Measurements from ENCODE around the gene KLHL29. TPM values are rescaled to one million over a fixed set of nuclear protein-coding genes. Genes with fewer than 3 reads are reported as not detected.

KLHL29 gene
- total and polyA plus RNA-seq, 2 donors (not counting 3 experiments of a cell fraction or from before 2014, with no cell fraction given): 4.6 to 12.7 TPM

- H3K4me1 ChIP-seq (ENCODE audit: control insufficient read depth, extremely low read depth, insufficient read depth, low read length): peaks cover 16% of the 10 kb centered on the region
- dilution Hi-C loops (cut with MboI; ENCODE audit: extremely low pct_ligation_motif_present, low sequenced_read_pairs): no loop called here
- no peak for TF ChIP-seq POLR2AphosphoS5 (IDR thresholded peaks at IDR 0.05; ENCODE audit: insufficient read depth, low read depth, low read length)
- no peak for TF ChIP-seq FOS (IDR thresholded peaks at IDR 0.05; ENCODE audit: borderline replicate concordance, insufficient read depth, low read length)
- no peak for TF ChIP-seq GATA2 (IDR thresholded peaks at IDR 0.05; ENCODE audit: insufficient read depth, insufficient read length, low read depth, low read length)
- TF ChIP-seq, protein P1, sequence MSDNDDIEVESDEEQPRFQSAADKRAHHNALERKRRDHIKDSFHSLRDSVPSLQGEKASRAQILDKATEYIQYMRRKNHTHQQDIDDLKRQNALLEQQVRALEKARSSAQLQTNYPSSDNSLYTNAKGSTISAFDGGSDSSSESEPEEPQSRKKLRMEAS (IDR thresholded peaks at IDR 0.05; ENCODE audit: insufficient read depth, insufficient read length): no peak
- TF ChIP-seq, protein P2, sequence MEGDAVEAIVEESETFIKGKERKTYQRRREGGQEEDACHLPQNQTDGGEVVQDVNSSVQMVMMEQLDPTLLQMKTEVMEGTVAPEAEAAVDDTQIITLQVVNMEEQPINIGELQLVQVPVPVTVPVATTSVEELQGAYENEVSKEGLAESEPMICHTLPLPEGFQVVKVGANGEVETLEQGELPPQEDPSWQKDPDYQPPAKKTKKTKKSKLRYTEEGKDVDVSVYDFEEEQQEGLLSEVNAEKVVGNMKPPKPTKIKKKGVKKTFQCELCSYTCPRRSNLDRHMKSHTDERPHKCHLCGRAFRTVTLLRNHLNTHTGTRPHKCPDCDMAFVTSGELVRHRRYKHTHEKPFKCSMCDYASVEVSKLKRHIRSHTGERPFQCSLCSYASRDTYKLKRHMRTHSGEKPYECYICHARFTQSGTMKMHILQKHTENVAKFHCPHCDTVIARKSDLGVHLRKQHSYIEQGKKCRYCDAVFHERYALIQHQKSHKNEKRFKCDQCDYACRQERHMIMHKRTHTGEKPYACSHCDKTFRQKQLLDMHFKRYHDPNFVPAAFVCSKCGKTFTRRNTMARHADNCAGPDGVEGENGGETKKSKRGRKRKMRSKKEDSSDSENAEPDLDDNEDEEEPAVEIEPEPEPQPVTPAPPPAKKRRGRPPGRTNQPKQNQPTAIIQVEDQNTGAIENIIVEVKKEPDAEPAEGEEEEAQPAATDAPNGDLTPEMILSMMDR (IDR thresholded peaks at IDR 0.05; ENCODE audit: extremely low read depth in 1 of 2, insufficient read depth in 1 of 2, low read depth in 1 of 2, low read length in 2 of 2): no peak
- no peak for TF ChIP-seq MYC (IDR thresholded peaks at IDR 0.05; ENCODE audit: low read depth, low read length)
- TF ChIP-seq EZH2 (IDR thresholded peaks at IDR 0.05; ENCODE audit: borderline replicate concordance, low read depth, low read length, severe bottlenecking): no peak
- peak; percentile 46 for TF ChIP-seq POLR2A (IDR thresholded peaks at IDR 0.05; ENCODE audit: low read depth, low read length)
- TF ChIP-seq JUN (IDR thresholded peaks at IDR 0.05; ENCODE audit: borderline replicate concordance, insufficient read depth, insufficient read length, low read depth): peak; percentile 26
- H3K9me1 ChIP-seq (replicated peaks; ENCODE audit: control insufficient read depth, extremely low read depth, insufficient read depth, low read length): no peaks in the 10 kb centered on the region
- peak overlapping the region; percentile 86 for H3K27ac ChIP-seq (ENCODE audit: insufficient read depth, low read depth, low read length)
- H3K27me3 ChIP-seq (ENCODE audit: control insufficient read depth in 2 of 2, insufficient read depth in 2 of 2, low read length in 2 of 2): no peaks in the 10 kb centered on the region
- ChIA-PET CTCF (interaction anchor here (1.6 kb wide), 1 partner anchor 24 kb away, joined by 5 read pairs; no protein-coding TSS in a partner anchor), POLR2A (no interaction called here)
- TSS peak; percentile 69 for BruUV-seq (replicated peaks)
- no peaks in the 10 kb centered on the region for H4K20me1 ChIP-seq (replicated peaks; ENCODE audit: control insufficient read depth, extremely low read depth, insufficient read depth, low read length)
- H3K4me3 ChIP-seq (replicated peaks in 1 of 3; ENCODE audit: insufficient read depth in 1 of 3, low read depth in 1 of 3, low read length in 3 of 3): peak overlapping the region in 1 of 3 experiments; percentile 24
- intact Hi-C loops (cut with micrococcal nuclease): loop anchor here (1.0 to 10.0 kb wide), 4 partner anchors 24 to 374 kb away; no protein-coding TSS in a partner anchor
- peak overlapping the region; percentile 25 for H2AFZ ChIP-seq (ENCODE audit: low read depth, low read length)
- H3K9ac ChIP-seq (replicated peaks; ENCODE audit: extremely low read depth, insufficient read depth, low read length): peak overlapping the region; percentile 71
- peak overlapping the region; percentile 68 for H3K4me2 ChIP-seq (ENCODE audit: insufficient read depth, low read length)
- no peaks in the 10 kb centered on the region for H3K36me3 ChIP-seq (ENCODE audit: control insufficient read depth in 2 of 2, extremely low read depth in 1 of 2, insufficient read depth in 2 of 2, low read length in 2 of 2)
- DNase-seq (ENCODE audit: low read depth, low spot score) (peak; percentile 78), FAIRE-seq (no peak)
- H3K79me2 ChIP-seq (ENCODE audit: control insufficient read depth, insufficient read depth, low read length): no peaks in the 10 kb centered on the region
- H3K9me3 ChIP-seq (replicated peaks; ENCODE audit: control insufficient read depth, insufficient read depth, low read length): no peaks in the 10 kb centered on the region
These were observed 4.4 kb upstream of the KLHL29 start for GRCh38 chr2:23380562-23381065.

Measured in endothelial cell of umbilical vein (primary cell).